ENCODE measurements around the gene TTC1.

Gene TTC1

GRCh38 chr5:160071516-160071915 lies 62.6 kb downstream of the TTC1 start:
- POLR2A ChIA-PET (ENCODE audit: low non-redundant PET) = no interaction called here
- CTCF ChIA-PET = no interaction called here
- H3K27ac ChIP-seq = no peak overlapping the region

GRCh38 chr5:160071916-160072315 lies 63.0 kb downstream of the TTC1 start:
- POLR2A ChIA-PET (ENCODE audit: low non-redundant PET) = no interaction called here
- H3K27ac ChIP-seq = no peak overlapping the region
- CTCF ChIA-PET = no interaction called here
- no peak for TF ChIP-seq CTCF (conservative IDR thresholded peaks at IDR 0.05; ENCODE audit: low read depth)
- DNase-seq (ENCODE audit: low spot score) = no peak

More at GRCh38 chr5:160071516-160071915, 62.6 kb downstream of the TTC1 start:
- TF ChIP-seq CTCF (conservative IDR thresholded peaks at IDR 0.05; ENCODE audit: low read depth) = no peak
- DNase-seq (ENCODE audit: low spot score) = no peak

GRCh38 chr5:160075073-160075472 lies 66.1 kb downstream of the TTC1 start:
- no peak overlapping the region for H3K27ac ChIP-seq
- no peak for TF ChIP-seq CTCF (conservative IDR thresholded peaks at IDR 0.05; ENCODE audit: low read depth)
- ChIA-PET POLR2A (ENCODE audit: low non-redundant PET) (no interaction called here), CTCF (no interaction called here)
- no peak for DNase-seq (ENCODE audit: low spot score)

GRCh38 chr5:160076997-160077396 lies 68.1 kb downstream of the TTC1 start:
- DNase-seq (ENCODE audit: low spot score) = no peak
- POLR2A ChIA-PET (ENCODE audit: low non-redundant PET) = no interaction called here

GRCh38 chr5:160079753-160080152 lies 70.8 kb downstream of the TTC1 start:
- no peak for TF ChIP-seq CTCF (conservative IDR thresholded peaks at IDR 0.05; ENCODE audit: low read depth)
- ChIA-PET CTCF (interaction anchor here (0.7 to 2.3 kb wide), 2 partner anchors 12 to 288 kb away, joined by 3 to 5 read pairs; no protein-coding TSS in a partner anchor), POLR2A (ENCODE audit: low non-redundant PET) (no interaction called here)
- H3K27ac ChIP-seq = no peak overlapping the region
- DNase-seq (ENCODE audit: low spot score) = no peak

More at GRCh38 chr5:160076997-160077396, 68.1 kb downstream of the TTC1 start:
- CTCF ChIA-PET = no interaction called here
- TF ChIP-seq CTCF (conservative IDR thresholded peaks at IDR 0.05; ENCODE audit: low read depth) = no peak
- H3K27ac ChIP-seq = no peak overlapping the region

GRCh38 chr5:160081495-160081894 lies 72.6 kb downstream of the TTC1 start:
- no peak for DNase-seq (ENCODE audit: low spot score)
- ChIA-PET POLR2A (ENCODE audit: low non-redundant PET) (interaction anchor here (0.7 kb wide), 1 partner anchor 16 kb away, joined by 3 read pairs; no protein-coding TSS in a partner anchor), CTCF (interaction anchor here (0.5 to 2.3 kb wide), 5 partner anchors 10 to 863 kb away, joined by 3 to 6 read pairs (median 4); no protein-coding TSS in a partner anchor)
- no peak for TF ChIP-seq CTCF (conservative IDR thresholded peaks at IDR 0.05; ENCODE audit: low read depth)
- no peak overlapping the region for H3K27ac ChIP-seq

Measured in RWPE1 (cell line).